ENCODE measurements around the gene TFEB. TPM values are rescaled to one million over a fixed set of nuclear protein-coding genes. Genes with fewer than 3 reads are reported as not detected.

TFEB gene
- total and polyA plus RNA-seq, 2 donors (not counting 3 experiments of a cell fraction or from before 2014, with no cell fraction given): 4.9 to 6.6 TPM

GRCh38 chr6:41716516-41717391, 18.7 kb downstream of the TFEB start:
- H3K4me1 ChIP-seq (ENCODE audit: control insufficient read depth, extremely low read depth, insufficient read depth, low read length): no peaks in the 10 kb centered on the region

More at GRCh38 chr6:41716516-41717391, 18.7 kb downstream of the TFEB start:
- POLR2A ChIA-PET: no interaction called here
- Histone ChIP-seq H3K4me2 (ENCODE audit: insufficient read depth, low read length) (no peak overlapping the region), H3K36me3 (ENCODE audit: control insufficient read depth in 2 of 2, extremely low read depth in 1 of 2, insufficient read depth in 2 of 2, low read length in 2 of 2) (no peaks in the 10 kb centered on the region), H3K79me2 (ENCODE audit: control insufficient read depth, insufficient read depth, low read length) (no peaks in the 10 kb centered on the region), H3K9ac (replicated peaks; ENCODE audit: extremely low read depth, insufficient read depth, low read length) (no peak overlapping the region), H4K20me1 (replicated peaks; ENCODE audit: control insufficient read depth, extremely low read depth, insufficient read depth, low read length) (no peaks in the 10 kb centered on the region), H3K27me3 (ENCODE audit: control insufficient read depth in 2 of 2, insufficient read depth in 2 of 2, low read length in 2 of 2) (no peaks in the 10 kb centered on the region), H3K9me3 (replicated peaks; ENCODE audit: control insufficient read depth, insufficient read depth, low read length) (no peaks in the 10 kb centered on the region), H2AFZ (ENCODE audit: low read depth, low read length) (no peak overlapping the region), H3K9me1 (replicated peaks; ENCODE audit: control insufficient read depth, extremely low read depth, insufficient read depth, low read length) (no peaks in the 10 kb centered on the region), H3K27ac (ENCODE audit: insufficient read depth, low read depth, low read length) (no peak overlapping the region), H3K4me3 (replicated peaks in 1 of 3; ENCODE audit: insufficient read depth in 1 of 3, low read depth in 1 of 3, low read length in 3 of 3) (no peak overlapping the region)
- BruUV-seq (replicated peaks): no TSS peak
- dilution Hi-C loops (cut with MboI; ENCODE audit: extremely low pct_ligation_motif_present, low sequenced_read_pairs) (no loop called here), intact Hi-C loops (cut with micrococcal nuclease) (no loop called here)
- DNase-seq (ENCODE audit: low read depth, low spot score) (no peak), FAIRE-seq (no peak)
- CTCF ChIA-PET: interaction anchor here (0.9 to 1.8 kb wide), 3 partner anchors 16 to 71 kb away, joined by 3 to 5 read pairs (median 3); partner anchors contain the start of gene TOMM6
- TF ChIP-seq EZH2 (IDR thresholded peaks at IDR 0.05; ENCODE audit: borderline replicate concordance, low read depth, low read length, severe bottlenecking): no peak
- TF ChIP-seq CTCF (IDR thresholded peaks at IDR 0.05; ENCODE audit: extremely low read depth in 1 of 2, insufficient read depth in 1 of 2, low read depth in 1 of 2, low read length in 2 of 2): no peak
- TF ChIP-seq POLR2AphosphoS5 (IDR thresholded peaks at IDR 0.05; ENCODE audit: insufficient read depth, low read depth, low read length): no peak
- TF ChIP-seq MAX (IDR thresholded peaks at IDR 0.05; ENCODE audit: insufficient read depth, insufficient read length): no peak
- TF ChIP-seq FOS (IDR thresholded peaks at IDR 0.05; ENCODE audit: borderline replicate concordance, insufficient read depth, low read length): no peak
- TF ChIP-seq POLR2A (IDR thresholded peaks at IDR 0.05; ENCODE audit: low read depth, low read length): no peak
- TF ChIP-seq JUN (IDR thresholded peaks at IDR 0.05; ENCODE audit: borderline replicate concordance, insufficient read depth, insufficient read length, low read depth): no peak

All from endothelial cell of umbilical vein (primary cell).